ENCODE data around the gene RAB9A. TPM values are rescaled to one million over a fixed set of nuclear protein-coding genes. Genes with fewer than 3 reads are reported as not detected.

RAB9A gene
- total and polyA plus RNA-seq, 10 of the 15 experiments (the other 5 are each of a cell fraction or from before 2014, with no cell fraction given) = 42.1 to 142 (median 49.9) TPM

- POLR2A ChIA-PET = no interaction called here
- H3K27me3 ChIP-seq (replicated peaks in 1 of 2; ENCODE audit: control insufficient read depth in 2 of 2, insufficient read depth in 2 of 2, low read length in 1 of 2) = no peaks in the 10 kb centered on the region; a peak in 1 of 4 replicates
- WGBS (ENCODE audit: insufficient coverage, insufficient replicate concordance, low lambda C conversion rate, missing lambda C conversion rate) = 24% methylated on average over 3 of the region's 3 CpGs
- in situ Hi-C loops (cut with MboI) = loop anchor here (10.0 kb wide), 1 partner anchor 541 kb away; no protein-coding TSS in a partner anchor
- SMC1A ChIA-PET (ENCODE audit: uncharacterized antibody, unreplicated experiment) = interaction anchor here (0.6 to 5.0 kb wide), 16 partner anchors 13 to 700 kb away, joined by 3 to 86 read pairs (median 4); no protein-coding TSS in a partner anchor
- H4K20me1 ChIP-seq (ENCODE audit: control insufficient read depth, insufficient read depth) = no peaks in the 10 kb centered on the region
- H3K79me2 ChIP-seq (ENCODE audit: control insufficient read depth, insufficient read depth, low read length) = no peaks in the 10 kb centered on the region
- CTCF ChIA-PET = interaction anchor here (0.6 to 5.0 kb wide), 32 partner anchors 10 to 832 kb away, joined by 3 to 143 read pairs (median 4); no protein-coding TSS in a partner anchor
- H3K9me3 ChIP-seq (replicated peaks; ENCODE audit: control insufficient read depth, insufficient read depth, low read length) = no peaks in the 10 kb centered on the region
- no peak overlapping the region for H3K4me2 ChIP-seq (ENCODE audit: control insufficient read depth, insufficient read depth)
- H3K27ac ChIP-seq (ENCODE audit: control insufficient read depth, insufficient read depth) = no peak overlapping the region
- no peaks in the 10 kb centered on the region for H3K36me3 ChIP-seq (ENCODE audit: control insufficient read depth in 2 of 2, insufficient read depth in 2 of 2, low read length in 1 of 2)
- no peak overlapping the region for H3K9ac ChIP-seq (ENCODE audit: control insufficient read depth, insufficient read depth, low read length)
- no peak overlapping the region for H2AFZ ChIP-seq (ENCODE audit: control insufficient read depth, low read depth, low read length)
- RAD21 ChIA-PET (ENCODE audit: unreplicated experiment) = interaction anchor here (0.5 to 5.0 kb wide), 14 partner anchors 21 to 831 kb away, joined by 3 to 48 read pairs (median 4); no protein-coding TSS in a partner anchor
- no peak for FAIRE-seq
- no peaks in the 10 kb centered on the region for H3K4me1 ChIP-seq (ENCODE audit: control insufficient read depth, insufficient read depth, low read length)
- ATAC-seq = peak; percentile 80
- no peak for DNase-seq (ENCODE audit: low read depth, low spot score)
- no TSS peak for BruUV-seq (replicated peaks)
- H3K4me3 ChIP-seq = no peak overlapping the region
- TF ChIP-seq PAX8 (IDR thresholded peaks at IDR 0.05) (no peak), MAX (IDR thresholded peaks at IDR 0.05; ENCODE audit: low read depth, low read length) (no peak), YY1 (IDR thresholded peaks at IDR 0.05; ENCODE audit: low read depth, low read length) (0 out of 2 replicates have a peak, but pooled peaks have one; percentile 15), SKIL (IDR thresholded peaks at IDR 0.05; ENCODE audit: low read depth, poor library complexity, severe bottlenecking) (no peak), SRF (IDR thresholded peaks at IDR 0.05; ENCODE audit: low read depth in 2 of 2, low read length in 2 of 2) (no peak), CTCF (IDR thresholded peaks at IDR 0.05 in 2 of 3, conservative IDR thresholded peaks at IDR 0.05 in 1 of 3; ENCODE audit: control insufficient read depth in 2 of 3, extremely low read depth in 1 of 3, insufficient read depth in 1 of 3, low read depth in 3 of 3, low read length in 3 of 3) (peak; percentile 67 to 80 (median 76)), SMC3 (IDR thresholded peaks at IDR 0.05; ENCODE audit: borderline replicate concordance, low read length) (peak; percentile 79), SMARCA5 (IDR thresholded peaks at IDR 0.05) (no peak), BCL11A (IDR thresholded peaks at IDR 0.05; ENCODE audit: low read depth, low read length) (no peak), IRF4 (IDR thresholded peaks at IDR 0.05; ENCODE audit: low read depth, low read length) (no peak), RAD21 (IDR thresholded peaks at IDR 0.05; ENCODE audit: insufficient read depth, low read depth, low read length) (peak; percentile 72)
- intact Hi-C loops (cut with micrococcal nuclease; ENCODE audit: unreplicated experiment) = loop anchor here (1.0 to 5.0 kb wide), 4 partner anchors 124 to 834 kb away; no protein-coding TSS in a partner anchor
Observed at GRCh38 chrX:13646154-13646549, 42.8 kb upstream of the RAB9A start.
